ENCODE measurements around the gene PRR14.

DNA sequence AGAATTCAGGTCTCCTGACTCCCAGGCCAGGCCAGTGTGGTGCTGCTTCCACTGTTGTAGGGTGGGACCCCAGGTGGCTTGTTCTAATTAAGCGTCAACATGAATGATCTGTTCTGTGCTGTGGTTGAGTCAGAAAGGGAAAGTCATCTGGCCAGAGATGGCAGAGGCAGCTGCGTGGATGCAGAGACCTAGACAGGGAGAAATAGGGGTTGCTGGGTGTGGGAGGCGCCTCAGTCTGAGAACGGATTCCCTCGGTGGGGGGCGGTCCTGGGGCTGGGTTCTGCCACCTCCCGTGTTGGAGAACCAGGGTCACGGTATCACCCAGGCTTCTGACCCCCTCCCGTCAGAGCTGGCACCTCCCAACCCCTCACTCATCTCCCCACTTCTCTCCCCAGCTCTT is 13.1 kb downstream of the PRR14 start:
- TF ChIP-seq, protein P1, sequence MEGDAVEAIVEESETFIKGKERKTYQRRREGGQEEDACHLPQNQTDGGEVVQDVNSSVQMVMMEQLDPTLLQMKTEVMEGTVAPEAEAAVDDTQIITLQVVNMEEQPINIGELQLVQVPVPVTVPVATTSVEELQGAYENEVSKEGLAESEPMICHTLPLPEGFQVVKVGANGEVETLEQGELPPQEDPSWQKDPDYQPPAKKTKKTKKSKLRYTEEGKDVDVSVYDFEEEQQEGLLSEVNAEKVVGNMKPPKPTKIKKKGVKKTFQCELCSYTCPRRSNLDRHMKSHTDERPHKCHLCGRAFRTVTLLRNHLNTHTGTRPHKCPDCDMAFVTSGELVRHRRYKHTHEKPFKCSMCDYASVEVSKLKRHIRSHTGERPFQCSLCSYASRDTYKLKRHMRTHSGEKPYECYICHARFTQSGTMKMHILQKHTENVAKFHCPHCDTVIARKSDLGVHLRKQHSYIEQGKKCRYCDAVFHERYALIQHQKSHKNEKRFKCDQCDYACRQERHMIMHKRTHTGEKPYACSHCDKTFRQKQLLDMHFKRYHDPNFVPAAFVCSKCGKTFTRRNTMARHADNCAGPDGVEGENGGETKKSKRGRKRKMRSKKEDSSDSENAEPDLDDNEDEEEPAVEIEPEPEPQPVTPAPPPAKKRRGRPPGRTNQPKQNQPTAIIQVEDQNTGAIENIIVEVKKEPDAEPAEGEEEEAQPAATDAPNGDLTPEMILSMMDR (IDR thresholded peaks at IDR 0.05): no peak
- TF ChIP-seq POLR2A (IDR thresholded peaks at IDR 0.05) (no peak), POLR2AphosphoS5 (IDR thresholded peaks at IDR 0.05) (no peak)

All from gastroesophageal sphincter (tissue), 3 donors.